ENCODE measurements around the gene GPR65.

Gene GPR65

DNA sequence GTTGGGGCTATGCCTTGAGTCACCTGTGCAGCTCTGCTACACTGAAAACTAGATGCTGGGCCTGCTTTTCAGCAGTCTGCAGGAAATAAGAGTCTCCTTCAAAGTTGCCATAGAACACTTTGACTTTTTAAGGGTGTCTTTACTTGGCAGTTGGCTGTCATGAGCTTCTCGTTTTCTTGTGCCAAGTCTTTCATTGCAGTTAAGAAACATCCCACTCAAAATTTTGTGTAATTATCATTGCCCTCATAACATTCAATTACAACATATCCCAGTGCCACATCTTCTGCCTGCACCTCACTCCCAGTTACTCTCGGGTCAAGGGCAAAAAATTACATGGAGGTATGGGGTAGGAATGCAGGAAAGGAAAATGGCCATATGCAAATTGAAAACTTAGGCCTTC, 29.1 kb downstream of the GPR65 start:
- no peaks in the 10 kb centered on the region for H3K4me1 ChIP-seq (ENCODE audit: control insufficient read depth, insufficient read depth, low read length)
- no peaks in the 10 kb centered on the region for H3K9me3 ChIP-seq (ENCODE audit: control insufficient read depth, insufficient read depth, low read depth, low read length)
- no peak overlapping the region for H3K4me3 ChIP-seq (ENCODE audit: low read depth, low read length)
- ChIA-PET CTCF (no interaction called here), POLR2A (no interaction called here)
- no peak for TF ChIP-seq ZNF501 (tag by site-specific recombination; IDR thresholded peaks at IDR 0.05)
- no peaks in the 10 kb centered on the region for H3K36me3 ChIP-seq (ENCODE audit: control insufficient read depth in 2 of 2, insufficient read depth in 1 of 2, low read length in 2 of 2)
- no peak overlapping the region for H3K27ac ChIP-seq (ENCODE audit: extremely low read depth, low read depth, low read length)

DNA sequence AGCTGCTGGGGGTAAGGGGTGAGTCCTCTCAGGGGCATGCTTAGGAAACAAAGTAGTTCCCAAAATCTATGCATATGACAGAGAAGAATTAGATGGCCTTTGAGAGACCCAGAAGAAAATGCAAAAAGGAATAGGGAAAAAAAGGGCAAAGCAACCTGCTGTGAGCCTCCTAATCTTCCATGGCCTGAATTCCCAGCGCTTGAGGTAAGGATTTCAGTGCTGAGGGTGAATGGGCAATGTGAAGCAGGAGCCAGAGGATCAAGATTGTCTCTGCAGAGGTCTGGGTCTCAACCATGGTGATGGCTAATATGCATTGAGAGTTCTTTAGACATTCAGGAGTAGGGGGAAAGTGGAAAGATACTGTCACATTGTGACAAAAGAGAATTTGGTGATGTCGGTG, 31.5 kb downstream of the GPR65 start:
- CTCF ChIA-PET: interaction anchor here (1.1 kb wide), 1 partner anchor 22 kb away, joined by 3 read pairs; no protein-coding TSS in a partner anchor
- Histone ChIP-seq H3K27ac (ENCODE audit: extremely low read depth, low read depth, low read length) (no peak overlapping the region), H3K9me3 (ENCODE audit: control insufficient read depth, insufficient read depth, low read depth, low read length) (no peaks in the 10 kb centered on the region), H3K36me3 (ENCODE audit: control insufficient read depth in 2 of 2, insufficient read depth in 1 of 2, low read length in 2 of 2) (no peaks in the 10 kb centered on the region), H3K4me1 (ENCODE audit: control insufficient read depth, insufficient read depth, low read length) (no peaks in the 10 kb centered on the region), H3K4me3 (ENCODE audit: low read depth, low read length) (no peak overlapping the region)
- TF ChIP-seq ZNF248 (tag by site-specific recombination; IDR thresholded peaks at IDR 0.05): no peak
- no peak for TF ChIP-seq SALL2 (tag by site-specific recombination; IDR thresholded peaks at IDR 0.05; ENCODE audit: borderline replicate concordance)
- TF ChIP-seq, protein P1, sequence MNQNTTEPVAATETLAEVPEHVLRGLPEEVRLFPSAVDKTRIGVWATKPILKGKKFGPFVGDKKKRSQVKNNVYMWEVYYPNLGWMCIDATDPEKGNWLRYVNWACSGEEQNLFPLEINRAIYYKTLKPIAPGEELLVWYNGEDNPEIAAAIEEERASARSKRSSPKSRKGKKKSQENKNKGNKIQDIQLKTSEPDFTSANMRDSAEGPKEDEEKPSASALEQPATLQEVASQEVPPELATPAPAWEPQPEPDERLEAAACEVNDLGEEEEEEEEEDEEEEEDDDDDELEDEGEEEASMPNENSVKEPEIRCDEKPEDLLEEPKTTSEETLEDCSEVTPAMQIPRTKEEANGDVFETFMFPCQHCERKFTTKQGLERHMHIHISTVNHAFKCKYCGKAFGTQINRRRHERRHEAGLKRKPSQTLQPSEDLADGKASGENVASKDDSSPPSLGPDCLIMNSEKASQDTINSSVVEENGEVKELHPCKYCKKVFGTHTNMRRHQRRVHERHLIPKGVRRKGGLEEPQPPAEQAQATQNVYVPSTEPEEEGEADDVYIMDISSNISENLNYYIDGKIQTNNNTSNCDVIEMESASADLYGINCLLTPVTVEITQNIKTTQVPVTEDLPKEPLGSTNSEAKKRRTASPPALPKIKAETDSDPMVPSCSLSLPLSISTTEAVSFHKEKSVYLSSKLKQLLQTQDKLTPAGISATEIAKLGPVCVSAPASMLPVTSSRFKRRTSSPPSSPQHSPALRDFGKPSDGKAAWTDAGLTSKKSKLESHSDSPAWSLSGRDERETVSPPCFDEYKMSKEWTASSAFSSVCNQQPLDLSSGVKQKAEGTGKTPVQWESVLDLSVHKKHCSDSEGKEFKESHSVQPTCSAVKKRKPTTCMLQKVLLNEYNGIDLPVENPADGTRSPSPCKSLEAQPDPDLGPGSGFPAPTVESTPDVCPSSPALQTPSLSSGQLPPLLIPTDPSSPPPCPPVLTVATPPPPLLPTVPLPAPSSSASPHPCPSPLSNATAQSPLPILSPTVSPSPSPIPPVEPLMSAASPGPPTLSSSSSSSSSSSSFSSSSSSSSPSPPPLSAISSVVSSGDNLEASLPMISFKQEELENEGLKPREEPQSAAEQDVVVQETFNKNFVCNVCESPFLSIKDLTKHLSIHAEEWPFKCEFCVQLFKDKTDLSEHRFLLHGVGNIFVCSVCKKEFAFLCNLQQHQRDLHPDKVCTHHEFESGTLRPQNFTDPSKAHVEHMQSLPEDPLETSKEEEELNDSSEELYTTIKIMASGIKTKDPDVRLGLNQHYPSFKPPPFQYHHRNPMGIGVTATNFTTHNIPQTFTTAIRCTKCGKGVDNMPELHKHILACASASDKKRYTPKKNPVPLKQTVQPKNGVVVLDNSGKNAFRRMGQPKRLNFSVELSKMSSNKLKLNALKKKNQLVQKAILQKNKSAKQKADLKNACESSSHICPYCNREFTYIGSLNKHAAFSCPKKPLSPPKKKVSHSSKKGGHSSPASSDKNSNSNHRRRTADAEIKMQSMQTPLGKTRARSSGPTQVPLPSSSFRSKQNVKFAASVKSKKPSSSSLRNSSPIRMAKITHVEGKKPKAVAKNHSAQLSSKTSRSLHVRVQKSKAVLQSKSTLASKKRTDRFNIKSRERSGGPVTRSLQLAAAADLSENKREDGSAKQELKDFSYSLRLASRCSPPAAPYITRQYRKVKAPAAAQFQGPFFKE (tag by site-specific recombination; IDR thresholded peaks at IDR 0.05; ENCODE audit: borderline replicate concordance): no peak
- POLR2A ChIA-PET: no interaction called here

DNA sequence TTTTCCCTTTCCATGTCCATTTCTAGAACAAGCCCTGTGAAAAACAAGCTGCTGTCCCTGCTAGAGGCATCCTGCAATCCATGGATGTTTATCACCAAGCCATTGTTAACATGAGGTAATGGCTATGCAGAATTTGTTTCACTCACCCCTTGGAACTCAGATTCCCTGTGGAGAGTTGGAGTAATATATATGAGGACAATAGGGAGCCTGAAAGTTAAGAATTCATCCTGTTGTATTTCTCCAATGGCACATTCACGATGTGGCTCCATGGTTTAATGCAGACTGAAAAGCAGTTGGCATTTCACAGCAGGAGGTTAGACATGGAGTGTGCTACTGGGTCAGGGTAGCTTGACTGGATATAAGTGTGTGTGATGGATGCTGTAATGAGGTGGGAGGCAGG, 32.4 kb downstream of the GPR65 start:
- Histone ChIP-seq H3K4me3 (ENCODE audit: low read depth, low read length) (no peak overlapping the region), H3K36me3 (ENCODE audit: control insufficient read depth in 2 of 2, insufficient read depth in 1 of 2, low read length in 2 of 2) (no peaks in the 10 kb centered on the region), H3K27ac (ENCODE audit: extremely low read depth, low read depth, low read length) (no peak overlapping the region), H3K9me3 (ENCODE audit: control insufficient read depth, insufficient read depth, low read depth, low read length) (no peaks in the 10 kb centered on the region), H3K4me1 (ENCODE audit: control insufficient read depth, insufficient read depth, low read length) (no peaks in the 10 kb centered on the region)
- TF ChIP-seq, protein P2, sequence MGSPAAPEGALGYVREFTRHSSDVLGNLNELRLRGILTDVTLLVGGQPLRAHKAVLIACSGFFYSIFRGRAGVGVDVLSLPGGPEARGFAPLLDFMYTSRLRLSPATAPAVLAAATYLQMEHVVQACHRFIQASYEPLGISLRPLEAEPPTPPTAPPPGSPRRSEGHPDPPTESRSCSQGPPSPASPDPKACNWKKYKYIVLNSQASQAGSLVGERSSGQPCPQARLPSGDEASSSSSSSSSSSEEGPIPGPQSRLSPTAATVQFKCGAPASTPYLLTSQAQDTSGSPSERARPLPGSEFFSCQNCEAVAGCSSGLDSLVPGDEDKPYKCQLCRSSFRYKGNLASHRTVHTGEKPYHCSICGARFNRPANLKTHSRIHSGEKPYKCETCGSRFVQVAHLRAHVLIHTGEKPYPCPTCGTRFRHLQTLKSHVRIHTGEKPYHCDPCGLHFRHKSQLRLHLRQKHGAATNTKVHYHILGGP (tag by site-specific recombination; IDR thresholded peaks at IDR 0.05): no peak
- TF ChIP-seq HOXD13 (CRISPR knock-in tag; IDR thresholded peaks at IDR 0.05; ENCODE audit: borderline replicate concordance) (no peak), ZNF571 (tag by site-specific recombination; IDR thresholded peaks at IDR 0.05) (no peak), ZNF549 (tag by site-specific recombination; IDR thresholded peaks at IDR 0.05) (no peak), ZNF664 (tag by site-specific recombination; IDR thresholded peaks at IDR 0.05) (no peak), ZNF366 (tag by site-specific recombination; conservative IDR thresholded peaks at IDR 0.05) (no peak), ZNF626 (tag by site-specific recombination; IDR thresholded peaks at IDR 0.05) (no peak), ZNF560 (tag by site-specific recombination; IDR thresholded peaks at IDR 0.05; ENCODE audit: borderline replicate concordance) (no peak), ZNF394 (tag by site-specific recombination; IDR thresholded peaks at IDR 0.05; ENCODE audit: borderline replicate concordance) (no peak)
- TF ChIP-seq, protein P3, sequence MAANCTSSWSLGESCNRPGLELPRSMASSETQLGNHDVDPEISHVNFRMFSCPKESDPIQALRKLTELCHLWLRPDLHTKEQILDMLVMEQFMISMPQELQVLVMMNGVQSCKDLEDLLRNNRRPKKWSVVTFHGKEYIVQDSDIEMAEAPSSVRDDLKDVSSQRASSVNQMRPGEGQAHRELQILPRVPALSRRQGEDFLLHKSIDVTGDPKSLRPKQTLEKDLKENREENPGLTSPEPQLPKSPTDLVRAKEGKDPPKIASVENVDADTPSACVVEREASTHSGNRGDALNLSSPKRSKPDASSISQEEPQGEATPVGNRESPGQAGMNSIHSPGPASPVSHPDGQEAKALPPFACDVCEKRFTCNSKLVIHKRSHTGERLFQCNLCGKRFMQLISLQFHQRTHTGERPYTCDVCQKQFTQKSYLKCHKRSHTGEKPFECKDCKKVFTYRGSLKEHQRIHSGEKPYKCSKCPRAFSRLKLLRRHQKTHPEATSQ (tag by site-specific recombination; IDR thresholded peaks at IDR 0.05): no peak
- CTCF ChIA-PET: interaction anchor here (0.7 kb wide), 1 partner anchor 9 kb away, joined by 3 read pairs; no protein-coding TSS in a partner anchor
- POLR2A ChIA-PET: no interaction called here
